H1 (cell line): ENCODE measurements around the gene IQGAP3. TPM values are rescaled to one million over a fixed set of nuclear protein-coding genes. Genes with fewer than 3 reads are reported as not detected.
A peak's percentile ranks its signal among the peaks of the same experiment; 100 is the strongest.

ENCODE experiments used
- CTCF ChIA-PET: fragments of 300-600 bp; sonication (Branson Sonifier 250); formaldehyde crosslinking; loops from one replicate; lab custom pipeline; 2021; ENCODE audit not compliant: partially characterized antibody; lab: Charles Lee
- POLR2A ChIA-PET: fragments of 300-600 bp; sonication (Branson Sonifier 250); formaldehyde crosslinking; loops from one replicate; lab custom pipeline; 2021; ENCODE audit warnings: inconsistent platforms; ENCODE audit not compliant: partially characterized antibody; lab: Charles Lee
- DNase-seq, 2 experiments: peaks; one replicate each; pipeline versions ENCODE4 v3.0.0 to v3.0.0-alpha.2; 2010 to 2022; ENCODE audit warnings: low spot score in 2 of 2, low read depth in 1 of 2, mixed read lengths in 1 of 2
- FAIRE-seq: peaks from 2 replicates; lab custom pipeline; 2011; peaks lifted over from hg19 to GRCh38; lab: Jason Lieb, UNC
- H2AFZ ChIP-seq: 2 replicates; pipeline ENCODE4 v1.8.1; 2012; ENCODE audit warnings: low read length, inconsistent platforms
- H2AK5ac ChIP-seq: 2 replicates; pipeline ENCODE4 v1.6.1; 2013; ENCODE audit warnings: low read depth, low read length
- H2BK120ac ChIP-seq: replicated peaks from 2 replicates; pipeline ENCODE3; 2013; ENCODE audit warnings: low read depth, low read length, inconsistent platforms
- H2BK12ac ChIP-seq: 2 replicates; pipeline ENCODE4 v1.6.1; 2013; ENCODE audit warnings: low read depth, low read length
- H2BK15ac ChIP-seq: 2 replicates; pipeline ENCODE4 v1.6.1; 2013; ENCODE audit warnings: low read length
- H2BK20ac ChIP-seq: 2 replicates; pipeline ENCODE4 v1.6.1; 2013; ENCODE audit warnings: low read length
- H2BK5ac ChIP-seq: 2 replicates; pipeline ENCODE4 v1.6.1; 2013; ENCODE audit warnings: low read depth, low read length
- H3K14ac ChIP-seq: 2 replicates; pipeline ENCODE4 v1.6.1; 2013; ENCODE audit warnings: inconsistent platforms; ENCODE audit not compliant: insufficient read length
- H3K18ac ChIP-seq: 2 replicates; pipeline ENCODE4 v1.6.1; 2013; ENCODE audit warnings: low read length; ENCODE audit errors: extremely low read depth
- H3K23ac ChIP-seq: 2 replicates; pipeline ENCODE4 v1.6.1; 2013; ENCODE audit warnings: inconsistent platforms; ENCODE audit not compliant: insufficient read length
- H3K23me2 ChIP-seq: 2 replicates; pipeline ENCODE4 v1.6.1; 2013; ENCODE audit warnings: low read depth, low read length
- H3K27ac ChIP-seq: 2 replicates; pipeline ENCODE4 v1.6.1; 2011; ENCODE audit warnings: low read depth, low read length, inconsistent platforms
- H3K27me3 ChIP-seq, 4 experiments: replicated peaks in 1 of 4; 1 replicate in 1 of 4; 2 replicates in 3 of 4; pipeline versions ENCODE4 v1.6.1 to v1.8.1; 2011 to 2013; ENCODE audit warnings: low read length in 3 of 4, mild to moderate bottlenecking in 3 of 4, inconsistent platforms in 2 of 4, mixed read lengths in 2 of 4, moderate library complexity in 1 of 4; ENCODE audit not compliant: control insufficient read depth in 3 of 4, insufficient read depth in 3 of 4; ENCODE audit errors: extremely low read depth in 1 of 4
- H3K36me3 ChIP-seq, 4 experiments: 2 replicates each; pipeline versions ENCODE4 v1.6.1 to v1.8.1; 2011 to 2013; ENCODE audit warnings: mild to moderate bottlenecking in 4 of 4, low read length in 3 of 4, moderate library complexity in 2 of 4, control low read depth in 1 of 4, inconsistent platforms in 1 of 4; ENCODE audit not compliant: insufficient read depth in 4 of 4, control insufficient read depth in 2 of 4
- H3K4ac ChIP-seq: replicated peaks from 2 replicates; pipeline ENCODE3; 2013; ENCODE audit warnings: low read length, low read depth, mixed read lengths, inconsistent platforms; ENCODE audit not compliant: insufficient read length
- H3K4me1 ChIP-seq, 4 experiments: replicated peaks in 1 of 4; 1 replicate in 1 of 4; 2 replicates in 3 of 4; pipeline versions ENCODE4 v1.6.1 to v1.8.1; 2011 to 2013; ENCODE audit warnings: low read length in 3 of 4, inconsistent platforms in 2 of 4, mixed read lengths in 1 of 4; ENCODE audit not compliant: insufficient read depth in 4 of 4, control insufficient read depth in 3 of 4
- H3K4me2 ChIP-seq, 2 experiments: 2 replicates each; pipeline versions ENCODE4 v1.6.1 to v1.8.1; 2011 to 2013; ENCODE audit warnings: low read depth in 2 of 2, low read length in 2 of 2, control low read depth in 1 of 2, inconsistent platforms in 1 of 2, mild to moderate bottlenecking in 1 of 2; ENCODE audit not compliant: insufficient read depth in 1 of 2
- H3K4me3 ChIP-seq, 4 experiments: fragments of 200-600, 300-600 bp in 1 of 4; sonication (generic), shearing (Covaris generic), sonication (Bioruptor Twin) in 1 of 4; 2 replicates each; pipeline versions ENCODE4 v1.5.1 to v1.8.1; 2011 to 2016; ENCODE audit warnings: low read length in 4 of 4, low read depth in 3 of 4, control low read depth in 2 of 4, inconsistent platforms in 2 of 4, mild to moderate bottlenecking in 2 of 4, mixed read lengths in 1 of 4, moderate library complexity in 1 of 4; ENCODE audit not compliant: insufficient read depth in 2 of 4; ENCODE audit errors: extremely low read depth in 1 of 4
- H3K56ac ChIP-seq: replicated peaks from 2 replicates; pipeline ENCODE3; 2013; ENCODE audit warnings: low read depth, mild to moderate bottlenecking, mixed read lengths, low read length, inconsistent platforms; ENCODE audit not compliant: insufficient read length
- H3K79me1 ChIP-seq: 2 replicates; pipeline ENCODE4 v1.6.1; 2013; ENCODE audit warnings: low read depth, low read length, control low read depth
- H3K79me2 ChIP-seq, 2 experiments: 2 replicates each; pipeline versions ENCODE4 v1.6.1 to v1.8.1; 2012 to 2013; ENCODE audit warnings: low read length in 2 of 2, mild to moderate bottlenecking in 2 of 2, inconsistent platforms in 1 of 2; ENCODE audit not compliant: insufficient read depth in 2 of 2, control insufficient read depth in 1 of 2
- H3K9ac ChIP-seq, 4 experiments: replicated peaks in 1 of 4; 1 replicate in 1 of 4; 2 replicates in 3 of 4; pipeline versions ENCODE4 v1.6.1 to v1.8.1; 2011 to 2013; ENCODE audit warnings: low read depth in 3 of 4, low read length in 3 of 4, control low read depth in 2 of 4, mild to moderate bottlenecking in 2 of 4, moderate library complexity in 2 of 4, inconsistent platforms in 1 of 4; ENCODE audit errors: extremely low read depth in 1 of 4
- H3K9me3 ChIP-seq, 2 experiments: 2 replicates each; pipeline versions ENCODE4 v1.6.1 to v1.8.1; 2012 to 2013; ENCODE audit warnings: mild to moderate bottlenecking in 2 of 2, moderate library complexity in 2 of 2, control low read depth in 1 of 2, inconsistent platforms in 1 of 2, low read depth in 1 of 2, low read length in 1 of 2, mixed read lengths in 1 of 2; ENCODE audit not compliant: insufficient read depth in 2 of 2
- H4K20me1 ChIP-seq, 2 experiments: replicated peaks in 1 of 2; 2 replicates each; pipeline versions ENCODE3 to v1.8.1; 2011 to 2013; ENCODE audit warnings: inconsistent platforms in 2 of 2, low read length in 2 of 2, mild to moderate bottlenecking in 1 of 2; ENCODE audit not compliant: insufficient read depth in 2 of 2, control insufficient read depth in 1 of 2
- H4K5ac ChIP-seq: 2 replicates; pipeline ENCODE4 v1.6.1; 2013; ENCODE audit warnings: low read length, low read depth, mixed read lengths, inconsistent platforms; ENCODE audit not compliant: insufficient read length
- H4K8ac ChIP-seq: 2 replicates; pipeline ENCODE4 v1.8.0; 2013; ENCODE audit warnings: mild to moderate bottlenecking, moderate library complexity, low read length, inconsistent platforms; ENCODE audit not compliant: insufficient read depth; ENCODE audit errors: extremely low read depth
- H4K91ac ChIP-seq: replicated peaks from 2 replicates; pipeline ENCODE3; 2013; ENCODE audit warnings: low read length, mixed read lengths, inconsistent platforms; ENCODE audit not compliant: insufficient read length
- ASH2L ChIP-seq: fragments of 200-600, 300-600 bp; sonication (generic); IDR thresholded peaks from one replicate; pipeline ENCODE4 v1.7.1; 2017; ENCODE audit warnings: low read length
- KDM5A ChIP-seq: fragments of 200-600 bp; IDR thresholded peaks from 2 replicates; pipeline ENCODE4 v1.7.1; 2012; ENCODE audit warnings: mild to moderate bottlenecking, low read length, inconsistent platforms, mixed read lengths
- RAD21 ChIP-seq, 2 experiments: IDR thresholded peaks in 1 of 2; conservative IDR thresholded peaks in 1 of 2; 2 replicates each; pipeline ENCODE4 v1.6.1; 2011; ENCODE audit warnings: low read depth in 2 of 2, low read length in 2 of 2, improper control_type of control experiment in 1 of 2, inconsistent platforms in 1 of 2, mild to moderate bottlenecking in 1 of 2, moderate library complexity in 1 of 2
- SRF ChIP-seq: IDR thresholded peaks from 2 replicates; pipeline ENCODE4 v1.6.1; 2011; ENCODE audit warnings: mild to moderate bottlenecking, low read depth, low read length, moderate library complexity
- WGBS, 2 experiments: shearing (Covaris generic) in 1 of 2; methylation state at CpG; one replicate each; pipeline versions ENCODE4 v1.1.6 to v1.1.7; 2013 to 2015; ENCODE audit warnings: low lambda C conversion rate in 2 of 2, mixed read lengths in 2 of 2, inconsistent platforms in 1 of 2, low coverage in 1 of 2, missing lambda C conversion rate in 1 of 2; ENCODE audit not compliant: insufficient replicate concordance in 2 of 2, insufficient coverage in 1 of 2, insufficient read length in 1 of 2; ENCODE audit errors: extremely low coverage in 1 of 2, missing lambda C conversion rate in 1 of 2; 5-methylcytosine and 5-hydroxymethylcytosine counted together
- polyA plus RNA-seq, 7 experiments: library from polyadenylated mRNA; depleted of rRNA in 3 of 7; stranded (reverse) in 5 of 7; unstranded in 2 of 7; fragments of >200 nt in 5 of 7; fragments of 200-250 nt in 2 of 7; gene quantifications; 1 replicate in 5 of 7; 2 replicates in 1 of 7; 4 replicates in 1 of 7; pipeline versions ENCODE4 v1.2.1 to v1.2.3, GENCODE V29; 2011 to 2013; ENCODE audit warnings: missing spikeins in 2 of 7, mixed read lengths in 2 of 7
- total RNA-seq: library from RNA; stranded (reverse); fragmentation: NEBNext Ultra II Directional; extraction: Animal tissue kit (Norgen Biotek cat#: 25700); gene quantifications from 2 replicates; pipeline ENCODE4 v1.2.1, GENCODE V29; 2021
- TF ChIP-seq, protein P1 (sequence below): IDR thresholded peaks from 2 replicates; pipeline ENCODE4 v1.6.1; 2012; ENCODE audit warnings: low read length, inconsistent platforms

Gene IQGAP3
- total and polyA plus RNA-seq, 2 of the 8 experiments (the other 6 are each of a cell fraction or from before 2014, with no cell fraction given), result 14.6 to 22.3 TPM

DNA sequence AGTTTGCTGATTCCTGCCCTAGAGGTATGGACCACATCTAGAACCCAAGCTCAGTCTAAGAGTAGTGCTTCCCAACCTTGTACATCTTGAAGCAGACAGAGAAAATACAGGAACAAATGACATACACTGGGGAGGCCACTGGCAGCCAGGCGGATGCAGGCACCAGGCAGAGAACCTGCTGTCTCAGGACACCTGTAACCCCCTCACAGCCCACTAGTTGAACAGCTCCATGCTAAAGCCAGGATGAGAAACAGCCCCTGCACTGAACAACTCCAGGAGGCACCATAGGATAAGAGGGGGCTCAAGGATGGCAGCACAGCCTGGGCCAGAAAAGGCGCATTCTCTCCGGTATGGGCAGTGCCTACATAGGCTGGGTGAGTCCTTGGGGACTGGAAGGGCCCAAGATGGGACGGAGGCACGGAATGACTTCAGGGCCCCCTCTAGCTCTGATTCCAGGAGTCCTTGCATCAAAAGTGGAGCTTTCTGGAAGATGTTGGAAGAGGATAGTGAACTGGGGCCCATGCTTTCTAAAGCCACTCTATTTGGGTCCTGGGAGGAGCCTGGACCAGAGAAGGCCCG lies 87.8 kb downstream of the IQGAP3 start:
- H3K56ac ChIP-seq, result no peak overlapping the region
- no peak overlapping the region for H3K4me2 ChIP-seq
- no peak overlapping the region for H2BK20ac ChIP-seq
- H2BK120ac ChIP-seq, result no peak overlapping the region
- peaks cover 0 to 38% of the 10 kb centered on the region in 2 experiments; a peak in 1 of 4 replicates for H3K79me2 ChIP-seq
- no peak for TF ChIP-seq SRF
- TF ChIP-seq, protein P1, sequence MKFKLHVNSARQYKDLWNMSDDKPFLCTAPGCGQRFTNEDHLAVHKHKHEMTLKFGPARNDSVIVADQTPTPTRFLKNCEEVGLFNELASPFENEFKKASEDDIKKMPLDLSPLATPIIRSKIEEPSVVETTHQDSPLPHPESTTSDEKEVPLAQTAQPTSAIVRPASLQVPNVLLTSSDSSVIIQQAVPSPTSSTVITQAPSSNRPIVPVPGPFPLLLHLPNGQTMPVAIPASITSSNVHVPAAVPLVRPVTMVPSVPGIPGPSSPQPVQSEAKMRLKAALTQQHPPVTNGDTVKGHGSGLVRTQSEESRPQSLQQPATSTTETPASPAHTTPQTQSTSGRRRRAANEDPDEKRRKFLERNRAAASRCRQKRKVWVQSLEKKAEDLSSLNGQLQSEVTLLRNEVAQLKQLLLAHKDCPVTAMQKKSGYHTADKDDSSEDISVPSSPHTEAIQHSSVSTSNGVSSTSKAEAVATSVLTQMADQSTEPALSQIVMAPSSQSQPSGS, result no peak
- TF ChIP-seq KDM5A, result no peak
- TF ChIP-seq RAD21 (IDR thresholded peaks at IDR 0.05 in 1 of 2, conservative IDR thresholded peaks at IDR 0.05 in 1 of 2; ENCODE audit: low read depth in 2 of 2, low read length in 2 of 2), result peak in 1 of 2 experiments; percentile 16; a peak in 1 of 4 replicates
- TF ChIP-seq ASH2L, result no peak
- peaks cover 3 to 19% of the 10 kb centered on the region in 2 experiments for H4K20me1 ChIP-seq
- H3K79me1 ChIP-seq, result peaks cover 11% of the 10 kb centered on the region
- H4K91ac ChIP-seq, result no peak overlapping the region
- 91% methylated on average over 6 of the region's 6 CpGs; no CpG with 5 or more reads in 1 of the 2 experiments for WGBS, 2 experiments
- no peaks in the 10 kb centered on the region; the same call in 1 of the 2 replicates for H3K23me2 ChIP-seq
- no peak overlapping the region for H3K9ac ChIP-seq
- H3K18ac ChIP-seq, result no peak overlapping the region
- H4K5ac ChIP-seq, result no peak overlapping the region
- peaks cover 4 to 22% (median 14%) of the 10 kb centered on the region in 4 experiments for H3K4me1 ChIP-seq
- H3K9me3 ChIP-seq, result no peaks in the 10 kb centered on the region
- peaks cover 1 to 15% (median 5%) of the 10 kb centered on the region in 4 experiments; a peak in 6 of 8 replicates for H3K36me3 ChIP-seq
- no peak overlapping the region for H4K8ac ChIP-seq
- CTCF ChIA-PET, result interaction anchor here (0.6 to 9.3 kb wide), 17 partner anchors 12 to 494 kb away, joined by 3 to 236 read pairs (median 5); partner anchors contain the start of genes GPATCH4 and MEF2D
- no peak overlapping the region for H3K4ac ChIP-seq
- no peak overlapping the region for H2AK5ac ChIP-seq
- POLR2A ChIA-PET, result interaction anchor here (1.2 to 16.1 kb wide), 4 partner anchors 12 to 82 kb away, joined by 3 to 166 read pairs (median 4); partner anchors contain the start of gene MEF2D
- no peak overlapping the region for H3K4me3 ChIP-seq
- H2AFZ ChIP-seq, result no peak overlapping the region
- H3K27me3 ChIP-seq, result no peaks in the 10 kb centered on the region
- H2BK12ac ChIP-seq, result no peak overlapping the region
- no peak for FAIRE-seq
- H2BK15ac ChIP-seq, result no peak overlapping the region
- DNase-seq, result no peak
- no peak overlapping the region for H3K14ac ChIP-seq
- no peak overlapping the region for H3K23ac ChIP-seq
- H2BK5ac ChIP-seq, result no peak overlapping the region
- no peak overlapping the region for H3K27ac ChIP-seq
